GM06990 (cell line): Measurements from ENCODE around the gene RPUSD3.
"Not testable (repeated sequence)": the region's sequence is repeated elsewhere in the genome, so short reads cannot be mapped to it uniquely, and the experiment has no call there.

Experiments
- DNase-seq: peaks from one replicate; pipeline ENCODE4 v3.0.0-alpha.2; 2011; ENCODE audit not compliant: insufficient read length; ENCODE audit errors: extremely low read depth
- H3K27me3 ChIP-seq: replicated peaks from 2 replicates; pipeline ENCODE4 v1.6.0; 2011; ENCODE audit warnings: low read length; ENCODE audit not compliant: control insufficient read depth, insufficient read depth
- H3K36me3 ChIP-seq: 2 replicates; pipeline ENCODE4 v1.5.1; 2011; ENCODE audit warnings: low read length; ENCODE audit not compliant: control insufficient read depth, insufficient read depth
- H3K4me3 ChIP-seq: replicated peaks from 2 replicates; pipeline ENCODE4 v1.5.1; 2011; ENCODE audit warnings: low read depth, mild to moderate bottlenecking, control low read depth, low read length
- CTCF ChIP-seq: IDR thresholded peaks from 2 replicates; pipeline ENCODE4 v1.5.1; 2011; ENCODE audit warnings: low read length, control low read depth, mild to moderate bottlenecking, inconsistent platforms; ENCODE audit not compliant: insufficient read depth, poor library complexity, severe bottlenecking

The RPUSD3 gene

GRCh38 chr3:9869955-9870354, 26.1 kb upstream of the RPUSD3 start:
- TF ChIP-seq CTCF: no peak
- no peak for DNase-seq
- no peak overlapping the region for H3K4me3 ChIP-seq

GRCh38 chr3:9867106-9867505, 23.3 kb upstream of the RPUSD3 start:
- DNase-seq: no peak
- H3K27me3 ChIP-seq: no peaks in the 10 kb centered on the region

More at GRCh38 chr3:9869955-9870354, 26.1 kb upstream of the RPUSD3 start:
- Histone ChIP-seq H3K36me3 (no peaks in the 10 kb centered on the region), H3K27me3 (no peaks in the 10 kb centered on the region)

GRCh38 chr3:9866639-9867038, 22.8 kb upstream of the RPUSD3 start:
- Histone ChIP-seq H3K27me3 (no peaks in the 10 kb centered on the region; the same call in 1 of the 2 replicates), H3K36me3 (no peaks in the 10 kb centered on the region), H3K4me3 (no peak overlapping the region)
- TF ChIP-seq CTCF: no peak
- DNase-seq: no peak

More at GRCh38 chr3:9867106-9867505, 23.3 kb upstream of the RPUSD3 start:
- no peak overlapping the region for H3K4me3 ChIP-seq
- no peak for TF ChIP-seq CTCF
- H3K36me3 ChIP-seq: no peaks in the 10 kb centered on the region

GRCh38 chr3:9865125-9865637, 21.4 kb upstream of the RPUSD3 start:
- H3K27me3 ChIP-seq, DNase-seq, H3K4me3 ChIP-seq, H3K36me3 ChIP-seq: not testable (repeated sequence)

GRCh38 chr3:9864200-9864927, 20.6 kb upstream of the RPUSD3 start:
- Histone ChIP-seq H3K36me3 (no peaks in the 10 kb centered on the region), H3K27me3 (no peaks in the 10 kb centered on the region; the same call in 1 of the 2 replicates), H3K4me3 (no peak overlapping the region)
- no peak for TF ChIP-seq CTCF
- no peak for DNase-seq

- H3K4me3 ChIP-seq: no peak overlapping the region
- DNase-seq: no peak
- no peaks in the 10 kb centered on the region for H3K36me3 ChIP-seq
- TF ChIP-seq CTCF: no peak
- H3K27me3 ChIP-seq: no peaks in the 10 kb centered on the region; the same call in 1 of the 2 replicates
Observed at GRCh38 chr3:9863058-9863772, 19.4 kb upstream of the RPUSD3 start.
